Psoas muscle (tissue), 8 donors: ENCODE data around the gene ATRNL1. TPM values are rescaled to one million over a fixed set of nuclear protein-coding genes. Genes with fewer than 3 reads are reported as not detected.

Source experiments
- ATAC-seq, 4 donors: fragments of 200-7000 bp; cut with Tn5 transposase; one replicate each; pipeline ENCODE4 v1.9.1; 2020; ENCODE audit warnings: moderate library complexity in 3 of 4, mild to moderate bottlenecking in 2 of 4
- DNase-seq, 2 donors: peaks; one replicate each; pipeline ENCODE4 v3.0.0-alpha.2; 2020
- H3K27ac ChIP-seq: fragments of 200-600 bp; one replicate; pipeline ENCODE4 v1.8.0; 2022
- H3K27me3 ChIP-seq, 3 donors: fragments of 200-600 bp in 1 of 3; one replicate each; pipeline versions ENCODE4 v1.6.1 to v1.8.0; 2013 to 2022; ENCODE audit warnings: low read length in 2 of 3, mild to moderate bottlenecking in 2 of 3, moderate library complexity in 1 of 3; ENCODE audit not compliant: insufficient read depth in 3 of 3
- H3K36me3 ChIP-seq, 2 donors: fragments of 200-600 bp in 1 of 2; one replicate each; pipeline versions ENCODE4 v1.6.1 to v1.8.0; 2013 to 2022; ENCODE audit warnings: low read depth in 1 of 2, mild to moderate bottlenecking in 1 of 2, moderate library complexity in 1 of 2; ENCODE audit not compliant: insufficient read depth in 1 of 2
- H3K4me1 ChIP-seq: fragments of 200-600 bp; one replicate; pipeline ENCODE4 v1.8.0; 2022
- H3K4me3 ChIP-seq: fragments of 200-600 bp; one replicate; pipeline ENCODE4 v1.8.0; 2022; ENCODE audit warnings: mild to moderate bottlenecking
- H3K9me3 ChIP-seq: fragments of 200-600 bp; one replicate; pipeline ENCODE4 v1.8.0; 2022
- WGBS, 3 donors: extraction: QIAGEN DNeasy Blood & Tissue Kit; methylation state at CpG; one replicate each; pipeline versions ENCODE4 v1.1.6 to v1.1.7; 2013; 5-methylcytosine and 5-hydroxymethylcytosine counted together
- intact Hi-C, 2 donors: fragments of 100-400 bp; cut with DNase I; formaldehyde crosslinking; loops; one replicate each; pipeline versions ENCODE4 v1.11.0 to v1.14.2; 2022
- polyA plus RNA-seq, 3 donors: library from polyadenylated mRNA; stranded (reverse); fragments of 200-250 nt; gene quantifications; one replicate each; pipeline ENCODE4 v1.2.3, GENCODE V29; 2013
- total RNA-seq, 4 donors: library from RNA; stranded (reverse); fragmentation: NEBNext Ultra II Directional in 2 of 4; extraction: Animal tissue kit (Norgen Biotek cat#: 25700) in 2 of 4; gene quantifications; one replicate each; pipeline versions ENCODE4 v1.2.1 to v1.2.4, GENCODE V29; 2021 to 2023
- TF ChIP-seq, protein P1 (sequence below): fragments of 200-600 bp; IDR thresholded peaks from one replicate; pipeline ENCODE4 v1.8.0; 2022; ENCODE audit warnings: antibody characterized with exemption
- donor health status: healthy with polysubstance abuse.
- donor health status: DM: no; HTN: no; CAD: no; lungs with moderate emphysema.
- donor health status: Bipolar disorder and iron deficiency.
- donor health status: healthy.
- donor health status: DM: yes; HTN: yes; CAD: no.
- donor health status: DM: no; HTN: no; CAD: no.
- donor health status: DM: no; HTN: no; CAD: no.
- donor health status: DM: yes; HTN: yes; CAD: no.

Gene ATRNL1
- total and polyA plus RNA-seq, 7 donors, result 0.01 to 7.1 (median 2.2) TPM

DNA sequence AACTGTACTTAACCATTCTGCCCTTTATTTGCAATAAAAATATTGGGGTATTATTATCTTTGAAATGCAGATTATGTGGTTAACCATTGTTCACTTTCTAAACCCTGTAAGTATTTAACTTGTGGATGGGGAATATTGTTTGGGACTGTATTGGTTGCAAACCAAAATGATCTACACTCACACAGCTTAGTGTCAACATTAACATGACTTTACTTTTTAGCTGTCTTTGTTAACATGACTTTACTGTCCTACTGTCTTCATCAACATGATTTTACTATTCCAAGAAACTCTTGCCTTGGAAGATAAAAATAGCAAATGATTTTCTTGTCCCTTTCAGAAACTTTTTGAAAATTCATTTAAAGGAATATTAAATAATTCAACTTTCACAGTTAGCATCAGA, 708.3 kb downstream of the ATRNL1 start:
- Histone ChIP-seq H3K27me3 (no peaks in the 10 kb centered on the region), H3K4me1 (no peaks in the 10 kb centered on the region), H3K4me3 (no peak overlapping the region), H3K36me3 (no peaks in the 10 kb centered on the region), H3K27ac (no peak overlapping the region), H3K9me3 (no peaks in the 10 kb centered on the region)
- no peak for ATAC-seq
- DNase-seq, result no peak
- intact Hi-C loops, result no loop called here
- TF ChIP-seq, protein P1, sequence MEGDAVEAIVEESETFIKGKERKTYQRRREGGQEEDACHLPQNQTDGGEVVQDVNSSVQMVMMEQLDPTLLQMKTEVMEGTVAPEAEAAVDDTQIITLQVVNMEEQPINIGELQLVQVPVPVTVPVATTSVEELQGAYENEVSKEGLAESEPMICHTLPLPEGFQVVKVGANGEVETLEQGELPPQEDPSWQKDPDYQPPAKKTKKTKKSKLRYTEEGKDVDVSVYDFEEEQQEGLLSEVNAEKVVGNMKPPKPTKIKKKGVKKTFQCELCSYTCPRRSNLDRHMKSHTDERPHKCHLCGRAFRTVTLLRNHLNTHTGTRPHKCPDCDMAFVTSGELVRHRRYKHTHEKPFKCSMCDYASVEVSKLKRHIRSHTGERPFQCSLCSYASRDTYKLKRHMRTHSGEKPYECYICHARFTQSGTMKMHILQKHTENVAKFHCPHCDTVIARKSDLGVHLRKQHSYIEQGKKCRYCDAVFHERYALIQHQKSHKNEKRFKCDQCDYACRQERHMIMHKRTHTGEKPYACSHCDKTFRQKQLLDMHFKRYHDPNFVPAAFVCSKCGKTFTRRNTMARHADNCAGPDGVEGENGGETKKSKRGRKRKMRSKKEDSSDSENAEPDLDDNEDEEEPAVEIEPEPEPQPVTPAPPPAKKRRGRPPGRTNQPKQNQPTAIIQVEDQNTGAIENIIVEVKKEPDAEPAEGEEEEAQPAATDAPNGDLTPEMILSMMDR, result no peak

DNA sequence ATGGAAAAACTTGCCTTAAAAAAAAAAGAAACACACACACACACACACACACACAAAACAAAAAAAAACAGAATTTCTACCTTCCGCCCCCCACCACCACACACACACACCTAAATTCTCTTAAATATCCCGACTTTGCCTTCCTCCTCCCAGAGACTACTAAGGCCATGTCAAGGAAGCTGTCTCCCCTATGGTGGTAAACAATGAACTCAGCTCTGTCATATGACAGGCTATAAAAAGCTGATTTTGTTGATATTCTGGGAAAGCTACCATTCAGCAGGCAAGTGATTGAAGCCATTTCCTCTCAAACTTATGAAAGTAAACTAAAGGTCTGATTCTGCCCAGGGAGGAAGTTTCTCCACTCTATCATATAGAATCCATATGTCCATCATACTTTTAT, 708.8 kb downstream of the ATRNL1 start:
- H3K27me3 ChIP-seq, result no peaks in the 10 kb centered on the region
- TF ChIP-seq, protein P1, result no peak
- no peaks in the 10 kb centered on the region for H3K9me3 ChIP-seq
- H3K36me3 ChIP-seq, result no peaks in the 10 kb centered on the region
- intact Hi-C loops, result no loop called here
- H3K27ac ChIP-seq, result no peak overlapping the region
- no peak overlapping the region for H3K4me3 ChIP-seq
- no peaks in the 10 kb centered on the region for H3K4me1 ChIP-seq
- WGBS, 3 donors, result 59 to 77% (median 69%) methylated on average over 2 of the region's 2 CpGs
- DNase-seq (no peak), ATAC-seq (no peak)

DNA sequence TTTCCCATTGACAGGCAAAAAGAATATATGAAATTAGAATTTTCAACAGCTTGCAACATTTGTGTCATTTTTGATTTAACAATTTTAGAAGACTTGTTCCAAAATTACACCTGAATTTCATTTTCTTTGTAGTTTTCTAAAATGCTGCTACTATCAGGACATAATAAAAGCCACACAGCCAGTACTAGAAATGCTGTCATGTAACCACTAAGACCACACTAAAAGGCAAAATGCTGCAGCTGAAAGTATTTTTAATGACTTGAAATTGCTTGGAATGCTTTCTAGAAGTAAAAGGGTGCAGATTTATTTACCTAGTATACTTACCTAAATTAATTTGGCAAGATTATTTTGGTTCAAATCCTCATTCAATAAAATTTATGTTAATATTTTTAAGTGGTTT, 709.7 kb downstream of the ATRNL1 start:
- Histone ChIP-seq H3K4me3 (no peak overlapping the region), H3K27ac (no peak overlapping the region), H3K4me1 (no peaks in the 10 kb centered on the region), H3K27me3 (no peaks in the 10 kb centered on the region), H3K9me3 (no peaks in the 10 kb centered on the region), H3K36me3 (no peaks in the 10 kb centered on the region)
- ATAC-seq (no peak), DNase-seq (no peak)
- intact Hi-C loops, result no loop called here
- TF ChIP-seq, protein P1, result no peak

DNA sequence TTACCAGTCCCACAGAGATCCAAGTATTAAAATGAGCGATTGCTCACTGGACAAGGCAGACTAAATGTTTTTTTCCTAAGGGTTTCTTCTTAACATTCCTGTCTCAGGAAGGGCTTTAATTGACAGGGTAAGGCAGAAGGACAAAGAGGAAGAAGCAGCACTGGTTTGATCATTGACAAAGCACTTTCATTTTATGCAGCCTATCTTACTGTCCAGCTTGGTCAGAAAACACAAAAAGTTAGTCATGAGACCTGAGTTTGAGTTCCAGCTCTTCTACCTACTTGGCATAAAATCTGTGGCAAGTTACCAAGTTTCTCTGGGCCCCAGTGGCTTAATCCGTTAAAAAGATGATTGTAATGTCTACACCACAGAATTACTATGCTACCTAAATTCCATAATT, 721.4 kb downstream of the ATRNL1 start:
- intact Hi-C loops, result no loop called here
- TF ChIP-seq, protein P1, result no peak

DNA sequence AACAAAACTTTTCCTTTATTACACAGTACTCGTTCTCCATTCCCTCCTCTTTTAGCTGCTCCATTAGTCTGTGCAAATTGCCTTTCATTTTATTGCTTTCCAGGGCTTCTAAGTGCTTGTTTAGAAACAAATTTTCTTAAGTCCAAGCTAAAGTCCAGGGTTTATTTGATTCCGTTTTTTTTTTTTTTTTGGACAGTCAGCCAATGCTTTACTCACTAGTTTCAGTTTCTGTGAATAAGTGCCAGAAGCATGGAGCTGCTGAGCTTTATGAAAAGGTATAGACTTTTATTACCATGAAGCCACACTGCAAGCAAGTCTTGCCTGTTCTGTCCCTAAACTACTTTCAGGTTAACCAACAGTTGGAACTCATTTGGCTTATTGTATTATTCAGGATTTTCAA, 724.8 kb downstream of the ATRNL1 start:
- Histone ChIP-seq H3K4me3 (no peak overlapping the region), H3K27ac (no peak overlapping the region), H3K36me3 (no peaks in the 10 kb centered on the region), H3K27me3 (no peaks in the 10 kb centered on the region), H3K9me3 (no peaks in the 10 kb centered on the region), H3K4me1 (no peaks in the 10 kb centered on the region)
- intact Hi-C loops, result no loop called here
- WGBS, 3 donors, result 10 to 39% (median 16%) methylated on average over 2 of the region's 2 CpGs
- TF ChIP-seq, protein P1, result no peak
- DNase-seq (no peak), ATAC-seq (no peak)

More for the DNA sequence above, 721.4 kb downstream of the ATRNL1 start:
- Histone ChIP-seq H3K27ac (no peak overlapping the region), H3K9me3 (peaks cover 6% of the 10 kb centered on the region), H3K36me3 (no peaks in the 10 kb centered on the region), H3K4me3 (no peak overlapping the region), H3K4me1 (no peaks in the 10 kb centered on the region), H3K27me3 (no peaks in the 10 kb centered on the region)
- ATAC-seq (no peak), DNase-seq (no peak)
- 31 to 42% (median 39%) methylated on average over 2 of the region's 2 CpGs for WGBS, 3 donors
